Measurements from ENCODE around the gene PAMR1.

Gene PAMR1

DNA sequence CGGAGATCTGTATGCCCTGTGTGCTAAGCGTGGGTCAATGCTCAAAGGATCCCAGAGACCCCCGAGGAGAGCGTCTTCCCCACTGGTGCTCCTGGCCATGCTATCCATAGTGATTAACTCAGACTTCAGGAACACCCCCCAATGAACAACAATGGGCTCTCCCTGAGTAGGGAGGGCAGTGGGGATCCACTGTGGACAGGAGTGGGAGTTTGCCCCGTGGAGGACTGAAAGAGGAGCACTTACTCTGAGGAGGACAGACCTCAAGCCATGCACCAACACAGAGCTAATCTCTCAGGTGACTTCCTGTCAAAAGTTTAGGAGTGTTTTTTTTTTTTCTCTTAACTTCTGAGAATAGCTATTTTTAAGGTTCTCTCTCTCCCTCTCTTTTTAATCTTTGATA, 130.5 kb downstream of the PAMR1 start:
- in situ Hi-C loops (cut with MboI; ENCODE audit: low pct_unique_long_range_greater_than_20kb, low sequenced_read_pairs, unreplicated experiment), result loop anchor here (25.0 kb wide), 1 partner anchor 808 kb away; no protein-coding TSS in a partner anchor
- TF ChIP-seq, protein P1, sequence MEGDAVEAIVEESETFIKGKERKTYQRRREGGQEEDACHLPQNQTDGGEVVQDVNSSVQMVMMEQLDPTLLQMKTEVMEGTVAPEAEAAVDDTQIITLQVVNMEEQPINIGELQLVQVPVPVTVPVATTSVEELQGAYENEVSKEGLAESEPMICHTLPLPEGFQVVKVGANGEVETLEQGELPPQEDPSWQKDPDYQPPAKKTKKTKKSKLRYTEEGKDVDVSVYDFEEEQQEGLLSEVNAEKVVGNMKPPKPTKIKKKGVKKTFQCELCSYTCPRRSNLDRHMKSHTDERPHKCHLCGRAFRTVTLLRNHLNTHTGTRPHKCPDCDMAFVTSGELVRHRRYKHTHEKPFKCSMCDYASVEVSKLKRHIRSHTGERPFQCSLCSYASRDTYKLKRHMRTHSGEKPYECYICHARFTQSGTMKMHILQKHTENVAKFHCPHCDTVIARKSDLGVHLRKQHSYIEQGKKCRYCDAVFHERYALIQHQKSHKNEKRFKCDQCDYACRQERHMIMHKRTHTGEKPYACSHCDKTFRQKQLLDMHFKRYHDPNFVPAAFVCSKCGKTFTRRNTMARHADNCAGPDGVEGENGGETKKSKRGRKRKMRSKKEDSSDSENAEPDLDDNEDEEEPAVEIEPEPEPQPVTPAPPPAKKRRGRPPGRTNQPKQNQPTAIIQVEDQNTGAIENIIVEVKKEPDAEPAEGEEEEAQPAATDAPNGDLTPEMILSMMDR (IDR thresholded peaks at IDR 0.05; ENCODE audit: extremely low read depth, insufficient read depth, missing control alignments), result no peak

DNA sequence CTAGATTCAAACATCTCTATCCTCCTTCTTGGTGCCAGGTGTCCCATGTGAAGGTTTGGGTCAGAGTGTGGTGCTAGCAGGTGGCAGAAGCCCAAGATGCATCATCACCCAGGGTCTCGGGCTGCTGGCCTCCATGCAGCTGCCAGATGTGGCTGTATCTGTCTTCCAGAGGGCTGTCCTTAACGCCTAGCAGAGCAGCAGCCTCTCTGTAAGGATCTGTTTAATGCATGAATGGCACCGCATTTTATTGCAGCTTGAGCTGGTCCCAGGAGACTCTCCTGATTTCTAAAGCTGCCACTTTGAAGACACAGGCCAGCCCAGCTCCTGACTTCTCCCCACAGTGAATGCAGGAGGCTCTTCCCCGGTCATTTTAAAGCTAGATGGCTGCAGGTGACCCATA, 132.3 kb downstream of the PAMR1 start:
- TF ChIP-seq, protein P1 (IDR thresholded peaks at IDR 0.05; ENCODE audit: extremely low read depth, insufficient read depth, missing control alignments), result no peak
- DNase-seq (ENCODE audit: low spot score), result no peak
- in situ Hi-C loops (cut with MboI; ENCODE audit: low pct_unique_long_range_greater_than_20kb, low sequenced_read_pairs, unreplicated experiment), result loop anchor here (25.0 kb wide), 1 partner anchor 806 kb away; no protein-coding TSS in a partner anchor

More for the DNA sequence above, 130.5 kb downstream of the PAMR1 start:
- DNase-seq (ENCODE audit: low spot score), result no peak

DNA sequence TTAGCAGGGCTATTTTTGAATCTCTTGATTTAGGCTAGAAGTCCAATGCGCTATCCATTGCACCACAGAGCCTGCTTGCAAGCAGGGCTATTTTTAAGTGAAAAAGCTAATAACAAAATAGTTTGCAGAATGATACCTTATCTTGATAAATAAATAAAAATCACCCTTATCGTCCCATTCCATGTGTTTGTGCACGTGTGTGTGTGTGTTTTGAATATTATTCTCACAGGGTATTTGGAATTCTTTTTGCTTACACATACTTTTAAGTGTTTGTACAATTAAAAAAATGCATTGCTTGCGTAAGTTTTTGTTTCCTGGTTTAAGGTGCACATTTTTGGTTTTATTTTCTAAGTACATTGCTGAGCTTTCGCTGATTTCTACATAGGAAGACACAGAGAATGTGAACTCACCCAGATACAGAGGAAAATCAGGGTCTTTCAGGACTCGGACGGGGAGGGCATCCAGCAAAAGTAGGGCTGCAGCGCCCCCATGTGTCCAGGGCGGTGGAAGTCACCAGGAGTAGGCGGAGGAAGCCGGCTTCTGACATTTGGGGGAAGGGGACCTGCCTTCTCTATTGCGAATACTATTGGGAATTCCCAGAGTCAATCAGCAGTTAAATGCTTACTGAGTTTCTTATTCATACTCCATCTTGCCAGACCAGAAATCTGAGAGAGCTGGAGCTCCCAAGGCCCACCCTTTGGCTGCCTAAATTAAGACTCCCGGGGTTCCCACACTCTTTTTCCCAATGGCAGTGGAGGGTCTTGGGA, 133.3 kb downstream of the PAMR1 start:
- DNase-seq (ENCODE audit: low spot score), result peak; percentile 67
- in situ Hi-C loops (cut with MboI; ENCODE audit: low pct_unique_long_range_greater_than_20kb, low sequenced_read_pairs, unreplicated experiment), result loop anchor here (25.0 kb wide), 1 partner anchor 805 kb away; no protein-coding TSS in a partner anchor
- TF ChIP-seq, protein P1 (IDR thresholded peaks at IDR 0.05; ENCODE audit: extremely low read depth, insufficient read depth, missing control alignments), result peak; percentile 94

DNA sequence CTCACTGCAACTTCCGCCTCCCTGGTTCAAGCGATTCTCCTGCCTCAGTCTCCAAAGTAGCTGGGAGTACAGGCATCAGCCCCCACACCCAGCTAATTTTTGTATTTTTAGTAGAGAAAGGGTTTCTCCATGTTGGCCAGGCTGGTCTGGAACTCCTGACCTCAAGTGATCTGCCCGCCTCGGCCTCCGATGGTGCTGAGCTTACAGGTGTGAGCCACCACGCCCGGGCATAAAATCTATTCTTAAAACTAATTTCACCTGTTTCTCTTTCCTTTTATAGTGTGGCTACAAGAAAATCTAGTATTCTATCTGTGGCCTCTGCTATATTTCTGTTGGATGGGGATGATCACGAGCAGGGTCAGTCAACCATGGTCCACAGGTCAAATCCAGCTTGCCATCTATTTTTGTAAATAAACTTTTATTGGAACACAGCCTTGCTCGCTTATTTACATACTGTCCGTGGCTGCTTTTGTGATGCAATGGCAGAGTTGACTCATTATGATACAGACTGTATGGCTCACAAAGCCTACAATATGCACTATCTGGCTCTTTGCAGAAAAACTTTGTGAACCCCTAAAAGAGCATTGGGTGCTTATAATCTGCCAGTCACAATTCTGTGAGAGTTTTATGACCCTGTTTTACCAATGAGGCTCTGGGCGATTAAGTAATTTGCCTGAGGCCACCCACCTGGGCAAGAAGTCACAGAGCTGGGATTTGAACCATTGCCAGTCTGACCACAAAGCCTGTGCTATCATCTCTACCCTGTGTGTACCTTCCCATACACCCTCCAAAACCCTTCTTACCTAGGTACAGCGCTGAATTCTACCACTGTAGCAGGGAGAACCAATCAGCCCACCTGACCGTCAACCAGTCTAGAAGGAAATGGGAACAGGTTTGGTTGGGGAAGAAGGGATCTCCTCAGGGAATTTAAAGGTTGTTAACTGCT, 134.4 kb downstream of the PAMR1 start:
- peak; percentile 51 for DNase-seq (ENCODE audit: low spot score)
- in situ Hi-C loops (cut with MboI; ENCODE audit: low pct_unique_long_range_greater_than_20kb, low sequenced_read_pairs, unreplicated experiment), result loop anchor here (25.0 kb wide), 1 partner anchor 804 kb away; no protein-coding TSS in a partner anchor
- TF ChIP-seq, protein P1 (IDR thresholded peaks at IDR 0.05; ENCODE audit: extremely low read depth, insufficient read depth, missing control alignments), result no peak

DNA sequence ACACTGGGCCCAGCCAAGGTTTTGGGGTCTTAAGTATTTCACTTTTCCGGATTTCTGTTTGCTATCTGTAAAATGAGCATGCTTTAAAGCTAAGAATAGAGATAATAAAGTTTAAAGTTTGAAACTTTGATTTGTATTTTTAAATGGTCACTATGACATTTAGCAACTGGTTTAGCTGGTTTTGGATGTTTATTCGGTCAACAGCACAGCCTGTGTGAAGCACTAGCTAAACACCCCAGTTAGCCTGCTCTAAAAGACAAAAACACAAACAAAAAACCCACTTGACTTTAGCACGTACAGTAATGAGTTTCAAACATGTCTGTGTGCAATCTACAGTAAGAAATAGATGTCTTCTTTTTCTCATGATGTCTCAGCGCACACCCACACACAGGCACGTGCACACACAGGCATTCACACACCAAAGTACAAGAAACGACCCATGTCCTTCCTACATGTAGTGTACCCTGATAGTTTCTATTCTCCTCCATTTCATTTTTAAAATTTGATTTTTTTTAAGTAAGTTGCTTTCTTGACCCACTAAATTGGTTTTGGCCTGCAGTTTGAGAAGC, 135.4 kb downstream of the PAMR1 start:
- TF ChIP-seq, protein P1 (IDR thresholded peaks at IDR 0.05; ENCODE audit: extremely low read depth, insufficient read depth, missing control alignments), result no peak
- in situ Hi-C loops (cut with MboI; ENCODE audit: low pct_unique_long_range_greater_than_20kb, low sequenced_read_pairs, unreplicated experiment), result loop anchor here (10.0 to 25.0 kb wide), 2 partner anchors 465 to 803 kb away; no protein-coding TSS in a partner anchor
- DNase-seq (ENCODE audit: low spot score), result peak; percentile 46

DNA sequence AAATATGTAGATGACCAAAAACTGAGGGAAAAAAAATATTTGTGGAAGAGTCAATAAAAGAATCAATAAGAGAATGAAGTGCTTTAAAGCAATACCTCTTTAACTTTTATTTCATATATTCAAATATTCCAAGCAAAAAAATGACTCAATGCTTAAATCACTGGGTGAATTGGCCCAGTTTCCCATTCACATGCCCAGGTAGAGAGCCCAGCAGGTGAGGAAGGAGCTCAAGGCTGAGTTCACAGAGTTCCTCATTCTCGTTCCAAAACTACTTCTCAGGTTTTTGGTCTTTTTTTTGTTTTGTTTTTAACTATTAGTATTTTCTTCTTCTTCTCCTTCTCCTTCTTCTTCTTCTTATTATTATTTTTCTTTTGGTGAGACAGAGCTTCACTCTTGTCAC, 136.3 kb downstream of the PAMR1 start:
- TF ChIP-seq, protein P1 (IDR thresholded peaks at IDR 0.05; ENCODE audit: extremely low read depth, insufficient read depth, missing control alignments), result no peak
- no peak for DNase-seq (ENCODE audit: low spot score)
- in situ Hi-C loops (cut with MboI; ENCODE audit: low pct_unique_long_range_greater_than_20kb, low sequenced_read_pairs, unreplicated experiment), result loop anchor here (10.0 to 25.0 kb wide), 2 partner anchors 464 to 802 kb away; no protein-coding TSS in a partner anchor

All from GM13977 (cell line).